HG03066 (cell line): ENCODE measurements around the gene KLK5.
"Not testable (repeated sequence)": the region's sequence is repeated elsewhere in the genome, so short reads cannot be mapped to it uniquely, and the experiment has no call there.

Source experiments
- ATAC-seq: cut with Tn5 transposase; IDR thresholded peaks from one replicate; pipeline ENCODE4 v1.9.1; 2021; ENCODE audit warnings: low read depth; ENCODE audit not compliant: unreplicated experiment

KLK5 gene

DNA sequence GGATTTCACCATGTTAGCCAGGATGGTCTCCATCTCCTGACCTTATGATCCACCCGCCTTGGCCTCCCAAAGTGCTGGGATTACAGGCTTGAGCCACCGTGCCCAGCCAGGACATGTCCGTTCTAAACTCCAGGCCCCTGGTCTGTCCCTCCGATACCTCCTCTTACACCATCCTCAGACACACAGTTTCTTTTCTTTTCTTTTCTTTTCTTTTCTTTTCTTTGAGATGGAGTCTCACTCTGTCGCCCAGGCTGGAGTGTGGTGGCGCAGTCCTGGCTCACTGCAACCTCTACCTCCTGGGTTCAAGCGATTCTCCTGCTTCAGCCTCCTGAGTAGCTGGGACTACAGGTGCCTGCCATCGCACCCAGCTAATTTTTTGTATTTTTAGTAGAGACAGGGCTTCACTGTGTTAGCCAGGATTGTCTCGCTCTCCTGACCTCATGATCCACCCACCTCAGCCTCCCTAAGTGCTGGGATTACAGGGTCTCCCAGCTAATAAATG, 56.7 kb downstream of the KLK5 start:
- ATAC-seq, result not testable (repeated sequence)

DNA sequence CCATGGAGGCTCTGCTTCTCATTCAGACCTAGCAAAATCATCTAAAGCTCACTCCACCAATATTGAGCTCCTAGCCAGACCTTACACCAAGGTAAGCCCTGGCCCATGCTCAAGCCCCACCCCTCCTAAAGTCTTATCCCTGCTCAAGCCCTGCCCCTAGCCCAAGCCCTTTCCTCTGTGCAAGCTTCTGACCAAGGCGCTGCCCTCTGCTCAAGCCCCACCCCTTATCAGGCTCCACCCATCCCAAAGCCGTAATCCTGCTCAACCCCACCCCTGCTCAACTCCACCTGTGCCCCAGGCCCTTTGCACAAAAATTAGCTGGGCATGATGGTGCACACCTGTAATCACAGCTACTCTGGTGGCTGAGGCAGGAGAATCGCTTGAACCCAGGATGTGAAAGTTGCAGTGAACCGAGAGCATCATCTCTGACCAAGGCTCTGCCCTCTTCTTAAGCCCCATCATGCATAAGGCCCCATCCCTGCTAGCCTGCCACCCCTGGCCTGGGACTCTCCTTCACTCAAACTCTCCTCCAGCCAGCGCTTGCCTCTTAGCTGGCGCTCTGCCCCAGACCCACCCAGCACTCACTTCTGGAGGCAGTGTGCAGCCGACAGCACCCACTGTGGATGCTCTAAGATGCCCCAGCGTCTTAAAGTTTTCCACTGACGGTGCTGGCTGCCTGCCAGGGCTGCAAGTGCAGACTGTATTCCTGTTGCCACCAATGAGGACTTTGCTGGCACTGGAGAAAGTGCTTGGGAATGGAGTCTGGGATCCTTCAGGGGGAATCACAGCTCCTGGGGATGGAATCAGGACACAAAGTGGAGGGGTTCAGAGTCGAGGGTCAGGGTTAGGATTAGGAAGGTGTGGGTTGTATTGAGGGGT, 58.1 kb downstream of the KLK5 start:
- ATAC-seq, result no peak
